Lung (tissue), 12 donors: ENCODE results near the gene CCDC174. TPM values are rescaled to one million over a fixed set of nuclear protein-coding genes. Genes with fewer than 3 reads are reported as not detected.

Experiments used
- ATAC-seq: fragments of 200-7000 bp; cut with Tn5 transposase; one replicate; pipeline ENCODE4 v1.9.1; 2020; ENCODE audit warnings: moderate number of reproducible peaks; ENCODE audit not compliant: insufficient read depth, low FRiP score
- DNase-seq, 3 donors: peaks; one replicate each; pipeline ENCODE4 v3.0.0-alpha.2; 2013 to 2017
- H3K27ac ChIP-seq, 2 donors: one replicate each; pipeline ENCODE4 v1.5.1; 2013; ENCODE audit warnings: mild to moderate bottlenecking in 2 of 2, moderate library complexity in 2 of 2, control low read depth in 1 of 2, inconsistent platforms in 1 of 2, low read depth in 1 of 2, low read length in 1 of 2
- H3K27me3 ChIP-seq, 3 donors: one replicate each; pipeline ENCODE4 v1.5.1; 2013; ENCODE audit warnings: low read length in 2 of 3; ENCODE audit not compliant: control insufficient read depth in 3 of 3, insufficient read depth in 3 of 3
- H3K36me3 ChIP-seq, 4 donors: one replicate each; pipeline ENCODE4 v1.5.1; 2013; ENCODE audit warnings: low read length in 4 of 4, mild to moderate bottlenecking in 1 of 4, moderate library complexity in 1 of 4; ENCODE audit not compliant: control insufficient read depth in 4 of 4, insufficient read depth in 4 of 4
- H3K4me1 ChIP-seq, 5 donors: one replicate each; pipeline ENCODE4 v1.5.1; 2013; ENCODE audit warnings: low read length in 5 of 5, mild to moderate bottlenecking in 2 of 5, moderate library complexity in 1 of 5; ENCODE audit not compliant: control insufficient read depth in 5 of 5, insufficient read depth in 5 of 5
- H3K4me3 ChIP-seq: one replicate; pipeline ENCODE4 v1.5.1; 2013; ENCODE audit warnings: mild to moderate bottlenecking, control low read depth, moderate library complexity
- H3K9ac ChIP-seq, 2 donors: one replicate each; pipeline ENCODE4 v1.5.1; 2013; ENCODE audit warnings: low read length in 2 of 2, control low read depth in 1 of 2; ENCODE audit not compliant: insufficient read depth in 1 of 2
- H3K9me3 ChIP-seq, 4 donors: one replicate each; pipeline ENCODE4 v1.5.1; 2013; ENCODE audit warnings: low read length in 3 of 4, mild to moderate bottlenecking in 1 of 4, moderate library complexity in 1 of 4; ENCODE audit not compliant: control insufficient read depth in 4 of 4, insufficient read depth in 3 of 4
- CTCF ChIP-seq: IDR thresholded peaks from 2 replicates; pipeline ENCODE4 v1.5.1; 2012; ENCODE audit warnings: mild to moderate bottlenecking; ENCODE audit errors: control extremely low read depth, extremely low read depth
- WGBS, 2 donors: extraction: QIAGEN DNeasy Blood & Tissue Kit; methylation state at CpG; one replicate each; pipeline ENCODE4 v1.1.7; 2013; 5-methylcytosine and 5-hydroxymethylcytosine counted together
- polyA plus RNA-seq, 2 donors: library from polyadenylated mRNA; stranded (reverse); fragments of 200-250 nt; gene quantifications; one replicate each; pipeline ENCODE4 v1.2.1, GENCODE V29; 2013
- total RNA-seq, 2 donors: library from RNA; depleted of rRNA in 1 of 2; stranded (reverse); fragments of >200 nt in 1 of 2; gene quantifications; one replicate each; pipeline ENCODE4 v1.2.1, GENCODE V29; 2014 to 2021
- donor health status: control.
- donor health status: control.
- donor health status: Bipolar disorder and iron deficiency.
- donor health status: healthy.
- donor health status: DM: yes; HTN: yes; CAD: no.

The CCDC174 gene
- total and polyA plus RNA-seq, 4 donors = 11.7 to 25.0 (median 19.7) TPM

GRCh38 chr3:14721126-14721864 is 69.7 kb downstream of the CCDC174 start:
- WGBS, 2 donors = 82 to 93% methylated on average over 8 of the region's 8 CpGs

More at GRCh38 chr3:14721126-14721864, 69.7 kb downstream of the CCDC174 start:
- Histone ChIP-seq H3K36me3 (no peaks in the 10 kb centered on the region), H3K27me3 (no peaks in the 10 kb centered on the region), H3K27ac (no peak overlapping the region), H3K9me3 (no peaks in the 10 kb centered on the region), H3K9ac (no peak overlapping the region), H3K4me3 (no peak overlapping the region), H3K4me1 (peaks cover 0 to 26% (median 4%) of the 10 kb centered on the region in 5 donors)
- DNase-seq (no peak), ATAC-seq (no peak)
- TF ChIP-seq CTCF = no peak

Other genes starting within 250 kb of the CCDC174 start
- gene SLC6A6, start 249.2 kb upstream of the CCDC174 start, total RNA-seq = 10 to 100 TPM; 63.0 to 96.3 TPM
- gene SLC6A6, start 249.2 kb upstream of the CCDC174 start, polyA plus RNA-seq = 10 to 100 TPM; 16.1 to 51.8 TPM
- 1 to 10 TPM; 1.1 to 1.2 TPM for gene GRIP2, start 111.4 kb upstream of the CCDC174 start, total RNA-seq
- under 1 TPM; 0.05 to 0.20 TPM for gene GRIP2, start 111.4 kb upstream of the CCDC174 start, polyA plus RNA-seq
- under 1 TPM; 0.12 to 0.14 TPM for gene C3orf20, start 23.4 kb downstream of the CCDC174 start, total RNA-seq
- gene C3orf20, start 23.4 kb downstream of the CCDC174 start, polyA plus RNA-seq = under 1 TPM in 1 of 2 donors, not detected in 1; 0.03 TPM
- gene FGD5, start 167.2 kb downstream of the CCDC174 start, total RNA-seq = 10 to 100 TPM; 45.3 to 58.5 TPM
- 10 to 100 TPM; 14.6 to 19.0 TPM for gene FGD5, start 167.2 kb downstream of the CCDC174 start, polyA plus RNA-seq